ENCODE results near the gene ZNF136. TPM values are rescaled to one million over a fixed set of nuclear protein-coding genes. Genes with fewer than 3 reads are reported as not detected.

The ZNF136 gene
- total and polyA plus RNA-seq, 2 of the 13 experiments (the other 11 are each of a cell fraction or from before 2014, with no cell fraction given): 2.5 to 10.2 TPM

DNA sequence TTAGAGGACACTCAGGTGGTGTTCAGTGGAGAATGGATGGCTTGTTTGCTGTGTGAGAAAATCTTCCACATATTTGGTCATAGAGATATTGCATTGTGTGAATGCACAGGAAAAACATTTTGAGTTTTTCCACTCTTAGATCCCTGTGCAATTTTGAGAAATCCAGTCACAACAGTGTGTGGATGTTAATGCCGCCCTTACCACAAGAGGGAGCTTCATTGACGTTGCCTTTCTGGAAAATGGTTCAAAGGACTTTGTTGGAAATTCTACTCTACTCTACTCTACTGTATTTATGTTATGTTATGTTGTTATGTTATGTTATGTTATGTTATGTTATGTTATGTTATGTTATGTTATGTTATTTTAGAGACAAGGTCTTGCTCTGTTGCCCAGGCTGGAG lies 36.2 kb upstream of the ZNF136 start:
- ATAC-seq (peak; percentile 70), DNase-seq (ENCODE audit: low spot score) (peak; percentile 24), FAIRE-seq (peak; percentile 70)
- H4K20me1 ChIP-seq (ENCODE audit: insufficient read depth, low read length): no peaks in the 10 kb centered on the region
- ChIA-PET POLR2A (interaction anchor here (1.7 kb wide), 1 partner anchor 13 kb away, joined by 8 read pairs; the partner anchor contains the start of gene ZNF20), CTCF (ENCODE audit: low intra/inter-chr PET ratio, low total read pairs) (interaction anchor here (0.6 to 1.7 kb wide), 3 partner anchors 15 to 67 kb away, joined by 3 to 9 read pairs (median 5); no protein-coding TSS in a partner anchor)
- BruUV-seq (replicated peaks): no TSS peak
- H3K4me2 ChIP-seq (ENCODE audit: low read depth, low read length): no peak overlapping the region
- no peak overlapping the region for H3K9ac ChIP-seq (ENCODE audit: insufficient read depth, low read depth, low read length)
- no peaks in the 10 kb centered on the region for H3K79me2 ChIP-seq (ENCODE audit: insufficient read depth, low read length)
- no peak overlapping the region for H3K4me3 ChIP-seq (replicated peaks in 1 of 3; ENCODE audit: insufficient read depth in 1 of 3, low read depth in 2 of 3, low read length in 3 of 3)
- intact Hi-C loops (cut with micrococcal nuclease; ENCODE audit: unreplicated experiment): no loop called here
- H3K36me3 ChIP-seq (replicated peaks in 1 of 2; ENCODE audit: control insufficient read depth in 1 of 2, insufficient read depth in 2 of 2, low read length in 2 of 2): no peaks in the 10 kb centered on the region
- H3K27ac ChIP-seq (ENCODE audit: extremely low read length, insufficient read depth, low read length): no peak overlapping the region
- H3K9me3 ChIP-seq (ENCODE audit: low read length): no peaks in the 10 kb centered on the region
- H2AFZ ChIP-seq (ENCODE audit: low read length): no peak overlapping the region
- H3K27me3 ChIP-seq (ENCODE audit: control insufficient read depth in 1 of 2, insufficient read depth in 2 of 2, low read length in 2 of 2): no peaks in the 10 kb centered on the region
- H3K4me1 ChIP-seq (ENCODE audit: insufficient read depth, low read length): no peaks in the 10 kb centered on the region
- WGBS (ENCODE audit: low lambda C conversion rate): 22% methylated on average over 2 of the region's 2 CpGs
- TF ChIP-seq CREB1 (IDR thresholded peaks at IDR 0.05) (no peak), CREB1 (CRISPR knock-in tag; IDR thresholded peaks at IDR 0.05) (0 out of 2 replicates have a peak, but pooled peaks have one; percentile 13), NFYB (CRISPR knock-in tag; IDR thresholded peaks at IDR 0.05) (no peak), TFDP1 (CRISPR knock-in tag; IDR thresholded peaks at IDR 0.05; ENCODE audit: borderline replicate concordance) (no peak), GATAD1 (CRISPR knock-in tag; IDR thresholded peaks at IDR 0.05) (no peak), SIX4 (CRISPR knock-in tag; IDR thresholded peaks at IDR 0.05) (no peak), SAP130 (CRISPR knock-in tag; IDR thresholded peaks at IDR 0.05; ENCODE audit: low read depth) (0 out of 2 replicates have a peak, but pooled peaks have one; percentile 10), STAG1 (CRISPR knock-in tag; IDR thresholded peaks at IDR 0.05) (0 out of 2 replicates have a peak, but pooled peaks have one; percentile 17), SMC3 (IDR thresholded peaks at IDR 0.05; ENCODE audit: low read length) (peak; percentile 66), SPEN (CRISPR knock-in tag; IDR thresholded peaks at IDR 0.05; ENCODE audit: low read depth) (no peak), SP2 (CRISPR knock-in tag; IDR thresholded peaks at IDR 0.05) (no peak), ELK4 (CRISPR knock-in tag; IDR thresholded peaks at IDR 0.05; ENCODE audit: borderline replicate concordance) (no peak), ZBTB26 (CRISPR knock-in tag; IDR thresholded peaks at IDR 0.05; ENCODE audit: borderline replicate concordance) (no peak), RFX5 (IDR thresholded peaks at IDR 0.05; ENCODE audit: low read depth, low read length) (no peak), POLR2G (IDR thresholded peaks at IDR 0.05; ENCODE audit: low read depth, low read length) (no peak), DPF2 (CRISPR knock-in tag; IDR thresholded peaks at IDR 0.05; ENCODE audit: borderline replicate concordance, low read depth) (no peak)
- TF ChIP-seq, protein P1, sequence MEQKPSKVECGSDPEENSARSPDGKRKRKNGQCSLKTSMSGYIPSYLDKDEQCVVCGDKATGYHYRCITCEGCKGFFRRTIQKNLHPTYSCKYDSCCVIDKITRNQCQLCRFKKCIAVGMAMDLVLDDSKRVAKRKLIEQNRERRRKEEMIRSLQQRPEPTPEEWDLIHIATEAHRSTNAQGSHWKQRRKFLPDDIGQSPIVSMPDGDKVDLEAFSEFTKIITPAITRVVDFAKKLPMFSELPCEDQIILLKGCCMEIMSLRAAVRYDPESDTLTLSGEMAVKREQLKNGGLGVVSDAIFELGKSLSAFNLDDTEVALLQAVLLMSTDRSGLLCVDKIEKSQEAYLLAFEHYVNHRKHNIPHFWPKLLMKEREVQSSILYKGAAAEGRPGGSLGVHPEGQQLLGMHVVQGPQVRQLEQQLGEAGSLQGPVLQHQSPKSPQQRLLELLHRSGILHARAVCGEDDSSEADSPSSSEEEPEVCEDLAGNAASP (CRISPR knock-in tag; IDR thresholded peaks at IDR 0.05; ENCODE audit: borderline replicate concordance): no peak
- TF ChIP-seq, protein P2, sequence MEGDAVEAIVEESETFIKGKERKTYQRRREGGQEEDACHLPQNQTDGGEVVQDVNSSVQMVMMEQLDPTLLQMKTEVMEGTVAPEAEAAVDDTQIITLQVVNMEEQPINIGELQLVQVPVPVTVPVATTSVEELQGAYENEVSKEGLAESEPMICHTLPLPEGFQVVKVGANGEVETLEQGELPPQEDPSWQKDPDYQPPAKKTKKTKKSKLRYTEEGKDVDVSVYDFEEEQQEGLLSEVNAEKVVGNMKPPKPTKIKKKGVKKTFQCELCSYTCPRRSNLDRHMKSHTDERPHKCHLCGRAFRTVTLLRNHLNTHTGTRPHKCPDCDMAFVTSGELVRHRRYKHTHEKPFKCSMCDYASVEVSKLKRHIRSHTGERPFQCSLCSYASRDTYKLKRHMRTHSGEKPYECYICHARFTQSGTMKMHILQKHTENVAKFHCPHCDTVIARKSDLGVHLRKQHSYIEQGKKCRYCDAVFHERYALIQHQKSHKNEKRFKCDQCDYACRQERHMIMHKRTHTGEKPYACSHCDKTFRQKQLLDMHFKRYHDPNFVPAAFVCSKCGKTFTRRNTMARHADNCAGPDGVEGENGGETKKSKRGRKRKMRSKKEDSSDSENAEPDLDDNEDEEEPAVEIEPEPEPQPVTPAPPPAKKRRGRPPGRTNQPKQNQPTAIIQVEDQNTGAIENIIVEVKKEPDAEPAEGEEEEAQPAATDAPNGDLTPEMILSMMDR (CRISPR knock-in tag; IDR thresholded peaks at IDR 0.05): peak; percentile 64
- TF ChIP-seq, protein P3, sequence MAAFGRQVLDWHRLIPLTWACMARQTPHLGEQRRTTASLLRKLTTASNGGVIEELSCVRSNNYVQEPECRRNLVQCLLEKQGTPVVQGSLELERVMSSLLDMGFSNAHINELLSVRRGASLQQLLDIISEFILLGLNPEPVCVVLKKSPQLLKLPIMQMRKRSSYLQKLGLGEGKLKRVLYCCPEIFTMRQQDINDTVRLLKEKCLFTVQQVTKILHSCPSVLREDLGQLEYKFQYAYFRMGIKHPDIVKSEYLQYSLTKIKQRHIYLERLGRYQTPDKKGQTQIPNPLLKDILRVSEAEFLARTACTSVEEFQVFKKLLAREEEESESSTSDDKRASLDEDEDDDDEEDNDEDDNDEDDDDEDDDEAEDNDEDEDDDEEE (CRISPR knock-in tag; IDR thresholded peaks at IDR 0.05): no peak
- in situ Hi-C loops (cut with HindIII; ENCODE audit: extremely low pct_ligation_motif_present, low pct_unique_long_range_greater_than_20kb): no loop called here

Measured in HepG2 (cell line).